Middle frontal gyrus (tissue), 1 donor: ENCODE data around the gene CCDC85C.

Experiments used
- DNase-seq: peaks from one replicate; pipeline ENCODE4 v3.0.0-alpha.2; 2015; ENCODE audit warnings: low spot score; ENCODE audit errors: extremely low spot score

Gene CCDC85C

GRCh38 chr14:99590746-99591555 is 13.1 kb downstream of the CCDC85C start:
- DNase-seq: no peak

DNA sequence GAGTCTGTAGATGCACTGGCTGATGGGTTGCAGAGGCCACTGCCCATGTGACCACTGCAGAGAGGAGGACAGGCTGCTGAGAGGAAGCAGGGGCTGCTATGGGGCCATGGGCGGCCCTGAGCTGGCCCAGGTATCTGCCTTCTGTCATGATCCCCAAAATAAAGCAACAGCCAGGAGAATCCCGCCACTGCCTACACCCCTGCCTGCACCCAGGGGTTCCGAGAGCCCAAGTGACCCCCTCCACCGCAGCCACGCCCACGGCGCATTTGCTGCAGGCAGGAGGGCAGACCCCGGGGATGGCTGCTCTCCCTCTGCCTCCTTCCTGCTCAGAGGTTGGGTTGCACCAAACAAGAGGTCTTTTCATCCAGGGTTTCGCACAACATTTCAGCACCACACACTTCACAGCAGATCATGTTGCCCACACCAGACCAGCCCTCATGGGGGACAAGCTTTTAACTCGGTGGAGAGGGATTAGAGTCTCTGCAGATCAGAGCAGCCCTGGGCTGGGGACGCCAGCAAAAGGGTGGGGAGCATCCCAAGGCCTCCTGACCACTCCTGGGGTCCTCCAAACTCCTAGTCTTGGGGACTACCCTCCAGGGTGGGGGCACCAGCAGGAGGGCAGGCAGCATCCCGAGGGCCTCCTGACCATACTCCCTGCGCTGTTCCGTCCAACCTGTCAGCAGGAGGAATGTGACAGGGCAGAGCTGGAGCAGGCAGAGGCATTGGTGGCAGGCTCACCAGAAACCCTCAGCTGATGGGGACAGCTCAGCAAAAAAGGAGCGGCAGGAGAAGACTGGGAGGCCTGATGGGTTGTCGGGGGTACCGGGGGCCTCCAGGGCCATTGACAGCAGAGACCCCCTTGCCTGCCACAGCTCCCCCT is 14.1 kb downstream of the CCDC85C start:
- no peak for DNase-seq

GRCh38 chr14:99589031-99589441 is 15.0 kb downstream of the CCDC85C start:
- DNase-seq: no peak

DNA sequence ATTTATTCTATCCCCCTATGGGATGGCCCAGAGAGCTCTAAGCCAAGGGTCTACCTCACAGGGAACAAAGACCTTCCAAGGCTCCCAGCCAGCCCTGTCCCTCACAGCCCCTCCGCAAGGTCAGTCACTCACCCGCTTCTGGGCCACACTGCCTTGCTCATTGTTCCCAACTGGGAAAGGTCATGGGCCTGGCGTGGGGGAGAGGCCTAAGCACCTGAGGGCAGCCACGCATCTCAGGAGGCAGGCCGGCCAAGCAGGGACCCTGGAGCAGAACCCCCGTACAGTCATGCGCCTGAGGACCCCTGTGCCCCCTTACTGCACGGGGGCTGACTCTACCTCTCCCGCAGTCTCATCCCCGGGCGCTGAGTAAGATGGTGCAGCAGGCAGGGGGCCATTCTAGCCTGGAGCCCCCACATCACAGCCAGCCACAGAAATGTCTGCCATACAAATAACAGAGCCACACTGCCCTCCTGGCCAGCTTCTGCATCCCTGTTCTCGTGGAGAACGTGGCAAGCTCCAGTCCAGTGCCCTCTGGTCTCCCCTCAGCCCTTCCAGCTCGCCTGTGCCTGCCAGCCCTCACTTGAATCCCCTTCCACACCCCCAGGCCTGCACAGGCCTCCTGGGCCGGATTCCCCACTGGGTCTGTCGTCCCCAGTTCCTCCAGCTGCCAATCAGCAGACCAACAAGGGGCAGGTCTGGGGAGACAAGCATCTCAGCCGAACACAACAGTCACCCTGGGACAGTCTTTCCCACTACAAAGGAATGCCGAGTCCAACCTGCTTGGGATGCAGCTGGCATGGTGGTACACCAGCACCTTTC is 16.3 kb downstream of the CCDC85C start:
- no peak for DNase-seq

- DNase-seq: no peak
These were observed 17.1 kb downstream of the CCDC85C start for GRCh38 chr14:99586761-99587459.

DNA sequence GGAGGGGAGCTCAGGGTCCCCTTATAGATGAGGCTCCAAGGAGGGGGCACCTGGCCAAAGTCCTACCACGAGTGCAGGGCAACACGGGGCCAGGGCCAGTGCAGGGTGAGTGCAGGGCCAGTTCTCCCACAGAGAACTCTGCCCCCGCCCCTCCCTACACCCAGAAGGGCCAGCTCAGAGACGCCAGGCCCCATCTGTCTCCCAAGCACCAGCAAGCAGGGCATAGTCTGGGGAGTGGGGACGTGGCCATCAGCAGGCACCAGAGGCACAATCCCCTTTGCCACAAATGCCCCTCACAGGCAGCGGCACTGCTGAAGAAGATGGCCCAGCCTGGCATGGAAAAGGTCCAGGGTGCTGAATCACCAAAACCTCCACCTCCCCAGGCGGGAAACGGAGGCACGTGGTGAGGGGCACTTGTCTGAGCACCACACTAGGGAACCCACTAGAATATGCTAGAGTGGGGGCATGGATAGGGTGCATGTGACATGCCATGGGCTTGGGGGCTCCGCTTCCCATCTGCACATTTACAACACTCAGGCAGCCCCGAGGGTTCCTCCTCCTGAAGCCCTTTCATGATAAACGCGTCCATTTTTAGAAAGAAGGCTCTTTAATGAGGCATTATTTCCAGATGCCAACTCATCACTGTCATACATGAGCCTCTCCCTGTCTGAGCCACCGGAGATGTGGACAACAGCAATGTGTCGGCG is 17.8 kb downstream of the CCDC85C start:
- DNase-seq: no peak

- DNase-seq: no peak
These were observed 19.2 kb downstream of the CCDC85C start for GRCh38 chr14:99584823-99585222.

GRCh38 chr14:99581938-99582337 is 22.1 kb downstream of the CCDC85C start:
- no peak for DNase-seq

DNA sequence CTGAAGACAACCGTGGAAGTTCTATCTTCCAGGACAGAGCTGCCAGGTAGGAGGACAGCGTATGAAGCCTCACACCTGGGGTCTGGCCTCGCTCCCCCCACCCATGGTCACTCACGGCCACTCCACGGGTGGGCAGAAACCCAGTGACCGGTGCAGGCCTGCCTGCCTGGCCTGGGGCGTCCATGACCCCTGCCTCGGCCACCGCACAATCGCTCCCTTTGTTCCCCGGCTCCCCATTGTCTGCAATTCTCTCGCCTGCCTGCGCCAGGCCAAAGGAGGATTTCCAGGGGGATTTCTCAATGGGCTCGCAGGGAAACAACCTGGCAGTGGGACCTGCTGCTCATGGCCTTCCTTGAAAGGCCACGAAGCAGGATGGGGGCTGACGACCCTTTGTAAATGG is 22.6 kb downstream of the CCDC85C start:
- DNase-seq: no peak

- no peak for DNase-seq
These were observed 24.0 kb downstream of the CCDC85C start for GRCh38 chr14:99579903-99580571.

DNA sequence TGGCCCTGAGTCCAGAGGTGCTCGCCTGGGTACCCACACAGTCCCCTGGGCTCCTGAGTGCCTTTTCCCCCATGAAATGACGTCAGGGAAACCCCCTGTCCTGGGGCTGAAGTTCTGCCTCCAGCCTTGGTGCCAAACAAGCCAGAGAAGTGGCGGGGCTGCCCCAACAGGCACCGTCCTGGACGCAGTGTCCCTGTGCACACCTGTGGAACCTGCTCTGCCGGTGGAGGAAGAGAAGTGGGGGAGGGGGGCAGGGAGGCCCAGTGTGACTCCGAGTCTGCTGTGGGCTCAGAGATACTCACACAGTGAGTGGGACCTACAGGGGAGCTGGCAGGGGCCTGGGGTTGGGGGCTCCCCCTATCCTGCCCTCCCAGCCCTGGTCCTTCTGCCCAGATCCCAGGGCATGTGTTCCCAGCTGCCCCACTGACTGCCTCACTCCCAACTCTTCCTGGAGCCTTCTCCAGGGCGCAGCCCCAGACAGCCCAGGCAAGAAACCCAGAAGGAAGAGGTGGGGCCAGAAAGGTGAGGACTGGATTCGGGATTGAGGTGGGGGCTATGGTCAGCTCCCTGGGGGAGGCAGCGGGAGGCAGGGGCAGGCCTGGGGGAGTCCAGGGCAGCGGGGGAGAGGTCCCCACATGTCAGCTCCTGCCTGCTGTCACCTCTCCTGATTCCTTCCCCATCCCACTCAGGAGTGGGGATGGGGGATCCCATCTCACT is 24.7 kb downstream of the CCDC85C start:
- DNase-seq: no peak

- no peak for DNase-seq
These were observed 25.4 kb downstream of the CCDC85C start for GRCh38 chr14:99578541-99579101.

DNA sequence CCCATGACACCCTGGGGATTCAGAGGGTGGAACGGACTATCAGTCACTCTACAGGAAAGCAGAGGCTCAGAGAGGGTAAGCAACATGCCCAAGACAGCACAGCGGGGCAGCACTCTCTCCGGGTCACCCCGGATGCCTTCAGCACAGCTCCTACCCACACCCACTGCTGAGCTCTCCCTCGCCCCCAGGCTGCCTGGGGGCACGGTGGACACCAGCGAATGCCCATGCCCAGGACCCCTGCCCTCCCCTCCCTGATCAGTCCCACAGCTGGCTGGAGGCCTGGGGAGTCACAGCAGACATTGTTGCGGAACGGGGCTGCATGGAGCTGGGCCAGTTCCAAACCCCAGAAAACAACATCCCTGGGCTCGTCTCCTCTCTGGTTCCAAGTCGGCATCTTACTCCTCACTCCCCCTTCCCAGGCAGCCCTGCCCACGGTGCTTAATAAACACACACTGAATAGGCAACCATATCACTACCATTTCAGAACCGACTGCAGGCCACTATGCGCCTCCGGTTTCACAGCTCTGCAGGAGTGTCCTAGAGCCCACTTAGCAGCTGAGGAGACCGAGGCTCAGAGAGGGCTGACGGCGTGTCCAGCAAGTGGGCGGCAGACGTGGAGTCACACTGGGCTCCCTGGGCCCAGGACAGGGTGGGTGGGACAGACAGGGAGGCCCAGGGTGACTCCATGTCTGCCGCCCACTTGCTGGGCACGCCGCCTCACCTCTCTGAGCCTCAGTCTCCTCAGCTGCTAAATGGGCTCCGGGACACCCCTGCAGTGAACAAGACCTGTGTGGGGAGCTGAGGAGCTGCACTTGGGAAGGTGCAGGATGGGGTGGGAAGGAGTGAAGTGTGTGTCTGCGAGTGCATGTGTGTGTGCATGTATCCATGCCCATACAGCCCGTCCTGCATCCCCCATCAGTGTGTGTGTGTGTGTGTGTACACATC is 27.0 kb downstream of the CCDC85C start:
- no peak for DNase-seq

DNA sequence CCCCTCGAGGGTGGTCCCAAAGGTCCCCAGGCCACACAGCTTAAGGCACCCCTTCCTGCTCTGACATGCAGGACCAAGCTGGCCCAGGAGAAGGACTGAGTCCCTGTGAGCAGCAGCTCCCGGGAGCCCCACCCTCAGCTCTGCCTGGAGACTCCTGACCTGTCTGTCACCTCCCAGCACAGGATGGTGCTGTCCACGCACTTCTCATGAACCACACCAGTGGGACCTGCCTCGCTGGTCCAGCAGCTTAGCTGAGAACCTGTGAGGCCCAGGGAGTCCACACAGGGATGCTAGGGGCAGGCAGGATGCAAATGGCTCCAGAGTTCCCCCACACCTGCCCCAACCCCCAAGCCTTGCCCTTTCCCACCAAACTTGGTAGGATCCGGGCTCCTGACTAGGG is 27.7 kb downstream of the CCDC85C start:
- DNase-seq: no peak

- DNase-seq: no peak
These were observed 28.7 kb downstream of the CCDC85C start for GRCh38 chr14:99575043-99576023.

DNA sequence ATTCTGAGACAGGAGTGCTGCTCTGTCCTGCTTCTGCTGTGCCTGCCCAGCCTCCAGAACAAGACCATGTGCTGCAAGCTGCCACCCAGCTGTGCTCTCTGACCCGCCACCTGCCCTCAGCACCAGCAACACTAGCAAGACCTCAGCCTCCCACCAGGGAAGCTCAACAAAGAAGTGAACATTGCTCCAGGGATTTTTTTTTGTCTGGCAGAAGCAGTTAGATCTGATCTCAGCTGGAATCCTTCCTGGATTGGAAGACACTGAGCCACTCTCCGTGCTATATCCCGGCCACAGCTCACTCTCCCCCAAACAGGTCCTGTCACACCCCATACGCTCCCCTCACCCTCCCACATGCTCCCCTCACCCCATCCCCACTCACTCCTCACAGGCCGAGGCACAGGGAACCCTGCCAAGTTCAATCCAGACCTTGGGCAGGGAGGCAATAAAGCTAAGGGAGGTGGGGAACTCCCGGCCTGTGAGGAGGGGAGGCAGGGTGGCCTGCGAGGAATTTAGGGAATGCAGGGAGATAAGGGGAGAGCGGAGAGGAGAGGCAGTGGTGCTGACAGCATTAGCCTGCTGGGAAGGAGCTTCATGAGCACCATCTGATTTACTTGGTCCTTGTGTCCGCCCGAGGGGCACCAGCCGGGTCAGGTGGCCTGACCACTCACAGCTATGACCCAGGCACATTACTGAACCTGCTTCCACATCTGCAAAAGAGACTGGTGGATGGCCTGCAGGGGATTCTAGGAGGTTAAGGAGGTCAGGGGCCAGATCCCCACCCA is 29.7 kb downstream of the CCDC85C start:
- DNase-seq: no peak
